HG03139 (cell line): ENCODE results near the gene NMNAT2.

Experiments used
- ATAC-seq: cut with Tn5 transposase; IDR thresholded peaks from one replicate; pipeline ENCODE4 v1.9.1; 2021; ENCODE audit not compliant: unreplicated experiment

The NMNAT2 gene

DNA sequence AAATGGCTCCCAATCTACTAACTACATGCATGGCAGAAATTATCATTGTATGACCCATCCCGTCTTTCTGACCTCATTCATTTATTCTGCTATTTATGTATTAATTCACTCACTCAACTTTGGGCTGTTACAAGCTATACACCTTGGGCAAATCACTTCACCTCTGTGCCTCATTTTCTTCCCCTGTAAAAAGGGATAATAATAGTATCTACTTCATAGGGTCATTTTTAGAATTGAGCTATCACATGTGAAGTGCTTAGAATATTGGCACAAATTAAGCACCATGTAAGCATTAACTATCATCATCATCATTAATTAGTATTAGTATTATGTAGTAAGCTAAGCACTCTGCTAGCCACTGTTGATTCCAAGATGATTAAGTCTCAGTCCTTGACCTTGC is 52.1 kb downstream of the NMNAT2 start:
- ATAC-seq, result no peak

- ATAC-seq, result no peak
These were observed 52.5 kb downstream of the NMNAT2 start for GRCh38 chr1:183365676-183366075.

- no peak for ATAC-seq
These were observed 53.1 kb downstream of the NMNAT2 start for GRCh38 chr1:183365093-183365492.

GRCh38 chr1:183363972-183364371 is 54.2 kb downstream of the NMNAT2 start:
- ATAC-seq, result no peak

DNA sequence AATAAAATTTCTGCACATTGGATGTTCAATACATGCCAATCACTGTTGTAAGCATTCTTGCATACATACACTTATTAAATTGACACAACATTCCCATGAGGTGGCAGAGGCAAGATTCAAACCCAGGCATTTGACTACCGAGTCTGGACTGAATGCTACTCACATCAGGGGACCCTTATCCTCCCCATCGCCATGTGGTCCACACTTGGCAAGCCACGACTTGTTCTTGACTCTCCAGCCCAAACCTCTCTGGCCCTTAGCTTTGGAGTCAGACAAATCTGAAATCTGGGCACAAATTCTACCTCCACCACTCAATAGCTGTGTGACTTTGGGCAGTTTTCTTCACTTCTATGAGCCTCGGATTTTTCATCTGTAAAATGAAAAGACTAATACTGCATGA is 57.1 kb downstream of the NMNAT2 start:
- ATAC-seq, result no peak

DNA sequence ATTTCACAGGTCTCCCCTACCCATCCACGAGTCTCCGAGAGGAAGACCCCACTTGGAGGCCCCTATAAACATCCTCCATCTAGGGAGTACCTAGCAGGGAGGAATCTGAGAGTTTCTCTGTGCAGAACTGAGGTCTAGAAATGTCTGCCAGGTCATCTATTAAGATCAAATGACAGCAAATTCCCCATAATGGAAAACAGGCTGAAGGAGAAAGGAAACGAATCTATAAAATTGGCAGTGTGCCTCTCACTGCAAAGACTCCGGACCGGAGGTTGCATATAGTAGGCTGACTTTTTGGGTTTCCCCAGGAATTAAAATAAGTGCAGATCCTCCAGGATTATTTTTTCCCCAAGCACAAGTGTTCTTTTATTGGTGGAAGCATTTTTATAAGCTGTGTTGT is 57.7 kb downstream of the NMNAT2 start:
- no peak for ATAC-seq

- ATAC-seq, result no peak
These were observed 61.5 kb downstream of the NMNAT2 start for GRCh38 chr1:183356534-183357182.

GRCh38 chr1:183355797-183356196 is 62.4 kb downstream of the NMNAT2 start:
- no peak for ATAC-seq

DNA sequence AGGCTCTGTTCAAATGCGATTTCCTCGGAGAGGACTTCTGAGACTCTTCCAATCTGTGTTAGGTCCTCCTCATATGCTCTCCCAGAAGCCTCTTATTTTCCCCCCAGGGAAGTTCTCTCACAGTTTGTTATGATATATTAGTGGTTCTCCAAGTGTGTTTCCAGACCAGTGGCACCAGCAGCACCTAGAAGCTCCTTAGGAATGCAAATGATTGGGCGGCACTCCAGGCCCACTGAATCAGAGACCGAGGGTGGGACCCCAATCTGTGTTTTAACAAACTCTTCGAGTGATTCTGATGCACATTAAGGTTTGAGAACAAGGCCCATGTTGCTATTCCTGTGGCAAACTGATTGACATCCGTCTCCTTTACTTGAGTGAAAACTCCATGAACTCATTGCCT is 63.0 kb downstream of the NMNAT2 start:
- ATAC-seq, result no peak

DNA sequence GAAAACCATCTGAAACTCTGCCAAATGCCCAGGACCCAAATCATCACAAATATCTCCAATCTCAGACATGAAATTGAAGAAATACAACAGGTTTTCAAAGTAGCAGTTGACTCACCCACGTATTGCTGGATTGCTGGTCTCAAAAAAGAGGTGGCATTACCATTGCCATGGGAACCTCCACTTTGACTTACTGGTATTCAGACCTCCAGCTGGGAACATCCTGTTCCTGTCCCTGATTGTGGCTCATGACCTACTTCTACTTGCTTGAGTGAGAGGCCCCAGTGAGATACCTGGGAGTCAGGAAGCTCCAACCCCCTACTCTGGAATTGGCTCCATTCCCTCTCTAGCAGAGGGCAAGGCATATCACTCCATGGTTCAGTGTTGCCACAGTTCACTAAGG is 64.6 kb downstream of the NMNAT2 start:
- no peak for ATAC-seq

DNA sequence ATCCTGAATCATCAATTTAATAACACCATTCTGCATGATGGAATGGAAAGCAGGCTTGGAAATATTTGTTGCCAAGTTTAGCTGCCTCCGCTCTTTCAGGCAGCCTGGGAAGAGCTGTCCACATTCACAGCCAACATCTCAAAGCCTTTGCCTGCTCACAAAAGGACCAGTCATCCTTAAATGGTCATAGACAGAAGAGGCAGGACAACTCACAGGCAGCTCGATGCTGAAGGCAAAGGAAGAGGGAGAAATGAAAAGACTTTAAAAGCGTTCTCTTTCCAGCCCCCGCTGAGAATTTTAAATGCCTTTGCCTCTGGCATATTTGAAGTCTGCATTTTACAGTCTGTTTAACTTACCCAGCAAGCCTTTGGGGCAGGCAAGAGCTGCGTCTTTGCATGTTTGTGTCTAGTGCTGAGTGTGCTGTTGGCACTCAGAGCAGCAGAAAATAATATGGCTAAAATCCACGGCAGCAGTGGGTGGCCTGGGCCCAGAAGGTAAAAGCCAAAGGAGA is 68.9 kb downstream of the NMNAT2 start:
- no peak for ATAC-seq

- no peak for ATAC-seq
These were observed 71.9 kb downstream of the NMNAT2 start for GRCh38 chr1:183346276-183346732.

DNA sequence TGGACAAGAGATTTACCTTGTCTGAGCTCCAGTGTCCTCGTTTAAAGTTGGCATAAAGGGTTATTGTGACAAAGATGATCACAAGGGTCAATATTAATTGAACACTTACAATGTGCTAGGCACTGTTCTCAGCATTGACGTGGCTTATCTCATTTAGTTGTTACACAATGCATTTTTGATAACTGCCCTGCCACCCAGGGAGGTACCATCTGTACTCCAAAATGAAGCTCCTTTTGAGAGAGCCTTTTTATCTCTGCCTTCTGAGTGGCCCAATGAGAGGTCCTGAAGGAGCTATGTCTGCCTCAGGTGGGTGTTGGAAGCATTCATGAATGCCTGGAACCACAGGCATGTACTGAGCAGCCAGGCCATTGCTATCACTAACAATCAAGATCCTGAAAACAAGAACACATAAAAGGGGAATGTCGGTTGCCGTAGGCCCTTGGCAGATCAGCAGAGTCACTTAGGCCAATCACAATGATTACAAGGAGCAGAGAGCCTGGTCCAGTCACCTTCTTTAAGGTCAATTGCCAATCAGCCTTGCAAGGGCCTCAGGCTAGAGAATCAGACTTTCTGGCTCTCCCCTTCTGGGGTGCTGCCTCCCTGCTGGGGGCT is 78.5 kb downstream of the NMNAT2 start:
- ATAC-seq, result no peak

GRCh38 chr1:183331091-183331742 is 87.0 kb downstream of the NMNAT2 start:
- no peak for ATAC-seq

- ATAC-seq, result no peak
These were observed 87.8 kb downstream of the NMNAT2 start for GRCh38 chr1:183330335-183330734.

GRCh38 chr1:183328371-183328770 is 89.8 kb downstream of the NMNAT2 start:
- no peak for ATAC-seq

GRCh38 chr1:183327434-183328290 is 90.5 kb downstream of the NMNAT2 start:
- no peak for ATAC-seq

DNA sequence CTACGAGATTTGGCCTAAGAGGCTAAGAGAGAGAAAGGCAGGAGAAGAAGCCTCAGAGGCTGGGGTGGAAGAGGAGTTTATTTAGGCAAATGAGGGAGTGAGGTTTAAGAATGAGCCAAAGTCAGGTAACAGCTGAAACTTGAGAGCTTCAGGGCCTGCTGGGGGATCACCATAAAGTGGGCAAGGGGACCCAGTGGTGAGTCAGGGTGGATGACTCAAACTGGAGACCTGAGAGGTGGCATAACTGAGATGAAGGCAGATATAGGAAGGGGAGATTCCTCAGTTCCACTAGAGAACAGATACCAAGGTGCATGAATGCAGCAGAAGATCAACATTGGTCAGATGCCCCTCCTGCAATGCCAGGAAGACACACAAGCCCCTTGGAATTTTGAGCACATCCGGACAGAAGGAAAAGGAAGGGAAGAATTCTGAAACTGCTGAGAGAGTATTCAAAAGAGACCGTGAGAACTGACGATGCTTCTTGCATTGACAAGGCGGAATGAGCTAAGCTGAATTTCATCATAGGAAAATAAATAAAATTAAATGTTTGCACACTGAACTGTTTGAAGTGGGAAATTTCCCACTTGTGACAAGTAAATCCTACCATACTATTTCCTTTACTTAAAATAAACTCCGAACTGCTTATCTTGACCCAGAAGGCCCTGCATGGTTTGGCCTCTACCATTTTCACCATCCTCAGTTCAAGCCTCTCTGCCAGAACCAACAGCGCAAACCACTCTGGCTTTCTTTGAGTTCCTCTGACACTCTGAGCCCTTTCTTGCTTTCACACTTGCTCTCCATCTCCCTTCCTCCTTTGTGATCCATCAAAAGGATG is 94.1 kb downstream of the NMNAT2 start:
- ATAC-seq, result no peak

GRCh38 chr1:183319606-183320005 is 98.6 kb downstream of the NMNAT2 start:
- no peak for ATAC-seq

DNA sequence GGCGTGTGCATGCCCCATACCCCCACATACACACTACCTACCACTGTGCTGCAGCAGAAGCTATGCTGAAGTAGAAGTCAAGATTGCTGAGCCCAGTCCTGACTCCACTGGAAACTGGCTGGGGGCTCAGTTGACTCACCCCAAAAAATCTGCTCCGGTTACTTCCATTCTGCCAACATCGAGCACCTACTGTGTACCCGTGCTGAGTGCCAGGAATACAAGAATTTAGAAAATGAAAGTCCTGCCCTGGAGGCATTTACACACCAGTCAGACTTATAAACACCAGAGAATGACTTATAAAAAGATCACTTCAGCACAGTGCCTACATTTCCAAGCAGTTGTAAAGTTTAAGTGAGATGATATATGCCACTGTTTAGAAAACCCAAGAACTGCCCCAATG is 99.1 kb downstream of the NMNAT2 start:
- no peak for ATAC-seq
